ENCODE data around the gene P3H2.

P3H2 gene

GRCh38 chr3:189947948-189948723 lies 172.6 kb downstream of the P3H2 start:
- DNase-seq: no peak

DNA sequence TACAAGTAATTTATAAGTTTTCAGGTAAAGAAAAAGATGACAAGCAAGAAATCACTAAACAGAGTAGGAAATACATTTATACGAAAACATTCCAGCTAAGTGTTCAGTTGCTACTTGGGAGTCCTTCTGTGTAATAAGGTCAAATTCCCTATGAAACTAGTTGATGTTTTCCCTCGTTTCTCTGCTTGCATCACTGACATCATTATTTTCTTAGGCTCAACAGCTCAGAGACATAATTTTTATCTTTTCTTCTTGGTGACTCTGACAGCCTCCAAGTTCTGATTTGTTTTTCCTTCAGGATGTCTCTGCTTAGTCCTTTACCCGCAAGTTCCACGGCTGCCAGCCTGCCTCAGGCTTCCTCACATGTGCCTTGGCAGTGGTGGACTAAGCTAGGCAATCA lies 173.6 kb downstream of the P3H2 start:
- no peak for DNase-seq

- DNase-seq: no peak
Observed at GRCh38 chr3:189945935-189946709, 174.6 kb downstream of the P3H2 start.

DNA sequence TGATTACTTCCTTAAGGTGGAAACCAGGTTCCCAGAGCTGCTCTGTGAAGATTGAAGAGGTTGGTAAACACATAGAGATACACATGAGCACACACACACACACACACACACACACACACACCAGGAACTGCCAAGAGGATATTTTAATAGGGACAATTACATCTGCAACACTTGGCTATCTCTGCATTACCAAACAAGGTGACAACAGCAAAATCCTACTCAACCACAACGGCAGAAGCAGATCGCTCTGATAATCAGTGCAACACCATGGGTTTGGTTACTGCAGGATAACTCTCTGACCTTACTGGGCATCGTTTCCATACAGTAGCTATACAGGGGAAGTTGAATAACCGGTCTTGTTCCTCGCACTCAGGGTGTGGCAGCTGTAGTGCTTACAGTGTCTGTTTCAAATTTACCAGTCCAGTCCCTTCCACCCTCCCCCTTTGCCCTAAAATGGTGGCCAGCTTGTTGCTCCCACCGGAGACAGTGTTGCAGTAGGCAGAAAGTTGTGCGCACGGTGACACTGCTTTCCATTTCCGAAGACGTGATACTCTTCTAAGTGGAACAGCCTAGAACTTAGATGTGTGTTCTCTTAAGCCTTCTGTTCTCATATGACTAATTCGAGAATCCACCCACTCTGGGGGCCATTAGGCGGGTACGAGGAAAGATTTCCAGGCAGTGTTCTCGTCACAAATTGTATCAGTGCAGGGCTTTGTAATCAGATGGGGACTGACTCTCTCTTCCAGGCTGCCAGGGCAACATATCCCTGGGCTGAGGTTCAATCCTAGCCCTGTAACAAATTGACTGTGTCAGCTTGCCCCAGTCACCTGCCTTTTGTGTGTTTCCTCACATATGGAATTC lies 176.2 kb downstream of the P3H2 start:
- DNase-seq: no peak

- no peak for DNase-seq
Observed at GRCh38 chr3:189942948-189943347, 177.7 kb downstream of the P3H2 start.

DNA sequence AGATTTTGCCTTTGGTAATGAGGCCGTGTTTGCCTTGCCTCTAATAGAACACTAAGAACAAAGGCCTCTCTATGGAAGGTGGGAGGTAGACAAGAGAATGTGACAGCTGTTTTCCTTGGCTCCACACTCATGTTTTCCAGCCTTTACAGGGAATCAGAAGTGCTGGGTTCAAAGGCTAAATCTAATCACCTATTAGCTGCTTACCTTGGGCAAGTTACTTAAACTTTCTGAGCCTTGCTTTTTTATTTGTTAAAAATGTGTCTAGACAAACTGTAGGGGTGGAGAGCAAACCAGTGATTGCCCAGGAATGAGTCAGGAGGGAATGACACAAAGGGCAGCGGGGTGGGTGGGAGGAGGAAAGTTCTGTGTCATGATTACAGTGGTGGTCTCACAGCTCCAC lies 179.0 kb downstream of the P3H2 start:
- DNase-seq: no peak

DNA sequence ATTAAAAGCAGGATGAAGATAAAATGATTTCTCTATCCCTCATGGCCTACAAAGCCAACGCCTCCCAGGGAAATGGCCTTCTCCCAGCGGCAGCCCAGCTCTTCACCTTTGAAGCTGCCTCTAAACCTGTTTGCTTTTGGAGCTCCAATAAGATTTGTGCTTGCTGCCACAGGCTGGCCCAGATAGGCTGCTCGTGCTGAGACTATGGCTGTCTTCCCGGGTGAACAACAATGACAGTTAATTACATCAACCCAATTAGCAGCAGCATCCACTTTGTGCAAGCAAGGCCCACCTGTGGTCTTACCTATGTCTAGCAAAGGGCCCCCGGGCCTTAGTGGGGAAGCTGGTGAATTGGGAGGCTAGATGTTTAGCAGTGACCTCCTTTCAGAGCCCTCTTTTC lies 179.6 kb downstream of the P3H2 start:
- DNase-seq: no peak

- no peak for DNase-seq
Observed at GRCh38 chr3:189937302-189938127, 183.2 kb downstream of the P3H2 start.

DNA sequence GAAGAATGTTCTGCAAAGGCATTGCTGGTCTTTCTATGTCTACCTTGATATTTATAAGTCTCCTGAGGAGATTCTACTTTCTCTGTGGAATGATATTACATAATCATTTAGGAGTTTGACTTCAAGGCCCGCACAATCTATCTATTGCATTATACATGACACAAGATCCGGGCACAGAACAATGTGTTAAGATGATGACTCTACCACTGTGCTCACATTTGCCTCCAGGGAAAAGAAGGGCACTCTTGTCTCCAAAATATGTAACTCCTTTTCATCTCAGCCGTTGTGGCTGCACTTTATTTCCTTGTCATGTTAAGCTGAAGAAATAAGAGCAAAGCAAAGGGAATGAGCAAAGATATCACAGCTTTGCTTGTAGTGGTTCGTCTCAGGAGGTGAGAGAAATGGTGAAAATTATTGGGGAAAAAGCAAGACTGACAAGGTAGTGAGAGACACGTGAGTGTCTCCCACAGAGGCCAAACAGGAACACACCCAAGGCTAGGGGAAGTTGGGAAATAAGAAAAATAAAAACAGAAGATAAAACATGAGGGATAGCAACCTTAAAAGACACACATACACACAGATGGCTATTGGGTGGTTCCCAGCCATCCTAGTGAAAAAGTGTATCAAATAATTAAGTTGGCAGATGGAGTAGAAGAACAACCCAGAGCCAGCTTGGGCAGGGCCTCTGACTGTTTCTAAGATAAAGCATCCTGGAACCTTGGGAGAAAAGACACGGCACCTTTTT lies 184.3 kb downstream of the P3H2 start:
- DNase-seq: no peak

- DNase-seq: no peak
Observed at GRCh38 chr3:189927975-189928895, 192.5 kb downstream of the P3H2 start.

DNA sequence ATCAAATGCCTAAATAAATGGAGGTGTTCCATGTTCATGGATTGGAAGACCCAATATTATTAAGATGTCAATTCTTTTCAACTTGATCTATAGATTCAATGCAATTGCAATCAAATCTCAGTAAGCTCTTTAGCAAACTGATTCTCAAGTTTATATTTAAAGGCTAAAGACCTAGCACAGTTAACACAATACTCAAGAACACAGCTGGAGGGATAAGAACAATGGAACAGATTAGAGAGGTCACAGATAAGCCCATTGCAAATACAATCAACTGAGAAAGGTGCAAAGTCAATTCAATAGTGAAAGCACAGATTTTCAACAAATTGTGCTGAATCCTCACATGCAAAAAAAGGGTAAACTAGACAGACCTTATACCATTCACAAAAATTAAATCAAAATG lies 198.9 kb downstream of the P3H2 start:
- no peak for DNase-seq

DNA sequence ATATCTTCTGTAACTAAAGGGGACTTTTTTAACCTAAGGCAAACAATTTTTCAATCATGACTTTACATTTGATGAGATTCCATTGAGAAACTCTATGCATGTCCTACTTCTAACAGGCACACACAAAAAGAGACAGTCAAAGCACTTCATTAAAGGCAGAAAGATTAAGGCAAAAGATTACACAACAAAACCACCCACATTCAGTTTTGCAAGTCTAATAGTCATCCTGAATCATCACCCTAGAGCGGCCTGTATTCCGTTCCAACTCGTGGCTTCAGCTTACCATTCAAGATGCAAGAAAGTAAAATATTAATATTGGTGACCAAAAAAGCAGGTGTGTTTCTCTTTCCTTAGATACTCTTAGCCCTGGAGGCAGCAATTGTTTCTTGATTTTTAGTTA lies 205.9 kb downstream of the P3H2 start:
- DNase-seq: no peak

DNA sequence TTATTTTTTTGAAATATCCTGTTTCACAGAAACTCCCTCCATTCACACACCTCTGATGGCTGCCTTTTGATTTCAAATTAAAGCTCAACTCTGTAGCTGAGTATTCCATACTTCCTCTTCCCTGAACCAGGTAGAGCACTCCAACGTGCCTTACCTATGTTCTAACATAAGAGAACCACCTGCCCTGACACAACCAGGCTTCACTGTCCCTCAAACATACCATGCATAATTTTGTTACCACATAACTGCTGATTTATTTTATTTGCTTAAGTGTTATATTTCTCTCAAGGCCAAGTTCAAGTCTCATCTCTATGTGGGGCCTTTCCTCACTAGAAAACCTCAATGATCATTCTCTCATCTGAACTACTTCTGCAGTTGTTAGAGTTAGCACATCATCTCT lies 209.7 kb downstream of the P3H2 start:
- DNase-seq: no peak

GRCh38 chr3:189909573-189909972 lies 211.1 kb downstream of the P3H2 start:
- no peak for DNase-seq

GRCh38 chr3:189909139-189909538 lies 211.6 kb downstream of the P3H2 start:
- no peak for DNase-seq

DNA sequence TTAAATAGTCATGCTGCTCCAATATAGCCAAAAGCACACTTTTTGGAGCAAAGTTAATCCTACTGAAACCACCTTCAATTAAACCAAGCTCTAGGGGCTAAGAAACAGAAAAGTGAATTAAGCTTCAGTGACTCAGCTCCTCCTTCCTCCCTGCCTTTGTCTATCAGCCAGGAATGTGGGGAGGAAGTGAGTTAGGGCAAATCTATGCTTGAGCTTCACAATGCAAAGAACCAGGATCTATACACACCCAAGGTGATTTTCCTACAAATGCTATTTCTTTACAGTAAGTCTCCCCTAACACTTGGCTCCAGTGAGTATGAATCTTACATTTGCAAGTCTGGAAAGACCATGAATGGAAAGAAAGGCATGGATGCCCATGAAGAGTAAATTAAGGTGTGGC lies 212.1 kb downstream of the P3H2 start:
- no peak for DNase-seq

DNA sequence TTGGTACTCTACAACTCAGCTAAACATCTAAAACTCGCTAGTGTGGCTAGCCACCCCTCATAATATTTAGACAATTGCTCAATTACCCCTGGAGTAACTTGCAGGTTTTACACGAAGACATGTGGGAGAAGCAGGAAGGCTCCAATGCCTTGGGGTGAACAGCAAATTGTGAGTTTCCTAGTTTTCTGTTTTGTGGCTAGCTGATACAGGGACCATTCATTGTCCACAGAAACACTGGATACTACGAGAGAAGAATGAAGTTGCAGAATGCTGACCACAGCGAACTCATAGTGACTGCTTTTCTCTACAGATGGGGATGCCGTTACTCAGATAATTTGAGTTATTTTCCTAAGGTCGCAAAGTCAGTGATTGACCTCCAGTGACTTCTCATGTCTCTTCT lies 212.9 kb downstream of the P3H2 start:
- no peak for DNase-seq
